Measurements from ENCODE around the gene UST.

The UST gene

DNA sequence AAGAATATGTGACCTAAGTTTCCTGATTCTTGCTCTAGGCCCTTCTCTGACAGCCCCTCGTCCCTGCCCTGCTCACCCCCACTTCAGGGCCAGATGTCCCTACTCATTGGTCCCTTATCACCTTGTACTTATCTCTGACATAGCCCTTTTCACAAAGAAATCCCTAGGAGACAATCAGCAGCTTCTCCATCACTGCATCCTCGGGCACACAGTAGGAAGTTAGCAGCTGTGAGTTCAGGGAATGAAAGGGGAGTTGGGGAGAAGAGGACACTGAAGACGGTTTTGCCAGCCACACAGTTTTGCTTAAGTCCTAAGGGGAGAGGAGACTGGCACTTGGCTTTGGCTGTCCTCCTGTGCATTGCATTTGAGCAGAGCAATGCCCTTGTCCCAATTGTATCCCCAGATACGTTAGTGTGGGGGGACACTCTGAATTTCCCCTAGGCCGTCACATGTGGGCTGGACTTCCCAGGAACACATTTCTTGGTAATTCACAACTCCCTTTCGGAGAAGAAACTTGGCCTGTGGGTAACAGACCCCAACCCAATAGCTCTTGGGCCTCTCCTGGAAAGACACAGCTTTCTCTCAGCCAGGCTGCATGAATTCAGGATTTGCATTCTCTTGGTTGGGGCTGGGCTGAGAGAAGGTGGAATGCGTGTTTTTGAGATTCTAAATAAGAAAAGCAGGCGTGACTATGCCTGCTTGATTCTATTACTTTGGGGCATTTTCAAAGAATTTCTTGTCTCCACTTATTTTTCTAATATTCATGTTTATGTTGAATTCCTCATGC lies 177.6 kb downstream of the UST start:
- no peak for DNase-seq (ENCODE audit: extremely low read depth, low read depth)

DNA sequence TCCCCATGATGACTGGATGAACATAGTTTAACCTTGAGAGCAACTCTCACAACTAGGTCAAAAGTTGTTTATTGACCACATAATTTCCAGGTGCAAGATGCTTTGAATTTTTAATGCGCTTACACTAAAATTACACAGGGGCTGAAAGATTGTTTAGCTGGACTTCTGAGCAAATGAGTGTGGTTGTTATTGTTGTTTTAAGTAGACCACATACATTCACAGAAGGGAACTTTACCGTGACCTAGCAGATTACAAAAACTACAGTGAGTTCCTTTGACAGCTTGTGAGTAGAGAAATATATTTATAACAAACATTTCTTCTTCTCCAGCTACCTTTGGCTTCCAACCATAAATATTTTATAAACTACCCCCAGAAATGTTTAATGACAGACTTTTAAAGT lies 178.9 kb downstream of the UST start:
- no peak for TF ChIP-seq CTCF (IDR thresholded peaks at IDR 0.05; ENCODE audit: low read depth, low read length)

More for the DNA sequence above, 177.6 kb downstream of the UST start:
- no peak for TF ChIP-seq CTCF (IDR thresholded peaks at IDR 0.05; ENCODE audit: low read depth, low read length)

GRCh38 chr6:148926478-148926877 lies 179.6 kb downstream of the UST start:
- DNase-seq (ENCODE audit: extremely low read depth, low read depth) = no peak
- TF ChIP-seq CTCF (IDR thresholded peaks at IDR 0.05; ENCODE audit: low read depth, low read length) = no peak

More for the DNA sequence above, 178.9 kb downstream of the UST start:
- no peak for DNase-seq (ENCODE audit: extremely low read depth, low read depth)

DNA sequence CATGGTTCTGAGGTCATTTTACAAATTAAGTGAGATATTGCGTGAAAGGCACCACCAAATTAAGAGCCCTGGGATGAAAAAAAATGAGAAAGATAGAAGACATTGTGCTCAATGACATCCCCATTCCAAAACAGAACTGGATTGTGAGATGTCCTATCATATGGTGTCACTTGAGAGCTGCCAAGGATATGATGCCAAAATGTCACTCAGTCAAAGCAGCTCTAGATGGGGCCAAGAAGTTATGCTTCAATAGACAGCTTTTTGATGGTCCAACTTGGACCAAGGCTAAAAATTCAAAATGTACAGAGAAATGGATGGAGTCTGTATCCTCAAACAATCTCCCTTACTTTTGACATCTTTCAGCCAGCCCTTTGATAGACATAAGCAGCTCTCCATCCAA lies 180.8 kb downstream of the UST start:
- no peak for DNase-seq (ENCODE audit: extremely low read depth, low read depth)
- no peak for TF ChIP-seq CTCF (IDR thresholded peaks at IDR 0.05; ENCODE audit: low read depth, low read length)

DNA sequence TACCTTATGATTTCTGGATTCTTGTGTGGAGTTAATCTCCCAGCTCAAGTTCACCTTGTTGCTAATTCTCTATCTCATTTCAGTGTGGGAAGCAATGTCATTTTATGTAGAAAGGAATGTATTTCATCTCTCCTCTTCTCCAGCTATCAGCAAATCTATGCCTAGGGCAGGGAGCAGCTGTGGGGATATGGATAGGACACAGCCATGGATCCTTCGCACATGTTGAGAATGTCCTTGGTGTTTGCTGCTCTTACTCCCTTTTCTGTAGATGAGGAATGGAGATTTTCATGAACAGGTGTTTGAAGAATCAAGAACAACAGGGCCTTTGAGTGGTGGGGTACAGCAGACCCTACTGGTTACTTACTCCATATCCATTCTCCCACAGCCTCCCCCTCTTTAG lies 182.0 kb downstream of the UST start:
- no peak for DNase-seq (ENCODE audit: extremely low read depth, low read depth)
- TF ChIP-seq CTCF (IDR thresholded peaks at IDR 0.05; ENCODE audit: low read depth, low read length) = no peak

- TF ChIP-seq CTCF (IDR thresholded peaks at IDR 0.05; ENCODE audit: low read depth, low read length) = no peak
- DNase-seq (ENCODE audit: extremely low read depth, low read depth) = no peak
Observed at GRCh38 chr6:148932208-148932607, 185.4 kb downstream of the UST start.

DNA sequence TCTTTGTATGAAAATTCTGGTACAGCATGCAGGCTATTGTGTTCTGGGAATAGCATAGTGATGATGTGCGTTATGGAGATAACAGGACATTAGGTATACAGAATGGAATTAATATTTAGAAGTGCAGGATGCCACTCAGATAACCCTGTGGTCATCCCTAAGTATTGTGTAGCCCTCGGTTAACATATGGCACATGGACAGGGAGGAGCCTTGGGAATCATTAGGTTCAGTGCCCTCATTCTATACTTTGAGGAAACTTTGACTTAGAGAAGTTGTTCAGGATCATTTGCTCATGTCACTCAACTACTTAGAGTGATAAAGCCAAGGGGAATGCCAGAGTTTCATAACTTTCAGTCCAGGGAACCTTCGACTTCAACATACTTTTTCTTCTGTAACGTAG lies 185.9 kb downstream of the UST start:
- DNase-seq (ENCODE audit: extremely low read depth, low read depth) = no peak
- TF ChIP-seq CTCF (IDR thresholded peaks at IDR 0.05; ENCODE audit: low read depth, low read length) = no peak
